Measurements from ENCODE around the gene NRROS.
"Not testable (repeated sequence)": the region's sequence is repeated elsewhere in the genome, so short reads cannot be mapped to it uniquely, and the experiment has no call there.

NRROS gene

GRCh38 chr3:196611761-196612483 is 27.6 kb upstream of the NRROS start (continued):
- TF ChIP-seq ARNTL (CRISPR knock-in tag; IDR thresholded peaks at IDR 0.05; ENCODE audit: borderline replicate concordance, low read depth), result no peak

GRCh38 chr3:196615234-196615633 is 24.3 kb upstream of the NRROS start:
- ATAC-seq, result not testable (repeated sequence)

- TF ChIP-seq ARNTL (CRISPR knock-in tag; IDR thresholded peaks at IDR 0.05; ENCODE audit: borderline replicate concordance, low read depth), result no peak
- no peak for TF ChIP-seq ZFP3 (CRISPR knock-in tag; IDR thresholded peaks at IDR 0.05)
- no peak for TF ChIP-seq RARB (CRISPR knock-in tag; IDR thresholded peaks at IDR 0.05)
- no peak for TF ChIP-seq BACH2 (CRISPR knock-in tag; IDR thresholded peaks at IDR 0.05; ENCODE audit: borderline replicate concordance)
- TF ChIP-seq OSR1 (CRISPR knock-in tag; IDR thresholded peaks at IDR 0.05), result no peak
- TF ChIP-seq ESRRG (CRISPR knock-in tag; IDR thresholded peaks at IDR 0.05), result no peak
- no peak for TF ChIP-seq GLIS3 (CRISPR knock-in tag; IDR thresholded peaks at IDR 0.05)
- TF ChIP-seq ZNF565 (CRISPR knock-in tag; conservative IDR thresholded peaks at IDR 0.05; ENCODE audit: low read depth), result no peak
- TF ChIP-seq CREB5 (CRISPR knock-in tag; IDR thresholded peaks at IDR 0.05; ENCODE audit: low read depth), result no peak
- ATAC-seq, result no peak
Measured at GRCh38 chr3:196617256-196617655, 22.2 kb upstream of the NRROS start.

GRCh38 chr3:196619223-196619622 is 20.3 kb upstream of the NRROS start:
- no peak for ATAC-seq
- TF ChIP-seq TCF4 (CRISPR knock-in tag; IDR thresholded peaks at IDR 0.05; ENCODE audit: borderline replicate concordance) (no peak), ZNF70 (CRISPR knock-in tag; IDR thresholded peaks at IDR 0.05) (no peak), CSRNP3 (CRISPR knock-in tag; IDR thresholded peaks at IDR 0.05) (no peak), ESRRG (CRISPR knock-in tag; IDR thresholded peaks at IDR 0.05) (no peak)

- not testable (repeated sequence) for ATAC-seq
Measured at GRCh38 chr3:196619627-196620026, 19.9 kb upstream of the NRROS start.

- ATAC-seq, result no peak
- no peak for TF ChIP-seq SNAI2 (CRISPR knock-in tag; IDR thresholded peaks at IDR 0.05)
- TF ChIP-seq TCF4 (CRISPR knock-in tag; IDR thresholded peaks at IDR 0.05; ENCODE audit: borderline replicate concordance), result no peak
- TF ChIP-seq OSR1 (CRISPR knock-in tag; IDR thresholded peaks at IDR 0.05), result no peak
- TF ChIP-seq ZFP30 (CRISPR knock-in tag; IDR thresholded peaks at IDR 0.05), result no peak
- TF ChIP-seq TSHZ2 (CRISPR knock-in tag; IDR thresholded peaks at IDR 0.05), result no peak
- no peak for TF ChIP-seq ESRRG (CRISPR knock-in tag; IDR thresholded peaks at IDR 0.05)
- TF ChIP-seq PPARA (CRISPR knock-in tag; IDR thresholded peaks at IDR 0.05; ENCODE audit: borderline replicate concordance), result no peak
- TF ChIP-seq POU6F1 (CRISPR knock-in tag; IDR thresholded peaks at IDR 0.05; ENCODE audit: borderline replicate concordance, low read depth), result no peak
- no peak for TF ChIP-seq PATZ1 (CRISPR knock-in tag; IDR thresholded peaks at IDR 0.05; ENCODE audit: borderline replicate concordance)
- no peak for TF ChIP-seq ISL1 (CRISPR knock-in tag; IDR thresholded peaks at IDR 0.05)
- no peak for TF ChIP-seq ARNTL (CRISPR knock-in tag; IDR thresholded peaks at IDR 0.05; ENCODE audit: borderline replicate concordance, low read depth)
- no peak for TF ChIP-seq ZNF565 (CRISPR knock-in tag; conservative IDR thresholded peaks at IDR 0.05; ENCODE audit: low read depth)
- no peak for TF ChIP-seq RARB (CRISPR knock-in tag; IDR thresholded peaks at IDR 0.05)
- TF ChIP-seq CSRNP3 (CRISPR knock-in tag; IDR thresholded peaks at IDR 0.05), result no peak
- no peak for TF ChIP-seq GLIS3 (CRISPR knock-in tag; IDR thresholded peaks at IDR 0.05)
- no peak for TF ChIP-seq BACH2 (CRISPR knock-in tag; IDR thresholded peaks at IDR 0.05; ENCODE audit: borderline replicate concordance)
- no peak for TF ChIP-seq TOX (CRISPR knock-in tag; IDR thresholded peaks at IDR 0.05; ENCODE audit: borderline replicate concordance)
- TF ChIP-seq ZNF8 (CRISPR knock-in tag; IDR thresholded peaks at IDR 0.05), result no peak
- no peak for TF ChIP-seq ZFP3 (CRISPR knock-in tag; IDR thresholded peaks at IDR 0.05)
Measured at GRCh38 chr3:196620161-196620604, 19.3 kb upstream of the NRROS start.

All from SK-N-SH treated with all-trans-retinoic acid at 6 μM for 48 hours (cell line).